GM21447 (cell line): ENCODE measurements around the gene CCDC66.
A peak's percentile ranks its signal among the peaks of the same experiment; 100 is the strongest.

Experiments used
- ATAC-seq: cut with Tn5 transposase; IDR thresholded peaks from one replicate; pipeline ENCODE4 v1.9.1; 2021; ENCODE audit not compliant: unreplicated experiment

CCDC66 gene

GRCh38 chr3:56621681-56622080 is 64.7 kb downstream of the CCDC66 start:
- ATAC-seq: no peak

GRCh38 chr3:56622381-56622780 is 65.4 kb downstream of the CCDC66 start:
- ATAC-seq: no peak

- no peak for ATAC-seq
Observed at GRCh38 chr3:56624725-56625124, 67.8 kb downstream of the CCDC66 start.

GRCh38 chr3:56629047-56629446 is 72.1 kb downstream of the CCDC66 start:
- peak; percentile 86 for ATAC-seq

- peak; percentile 21 for ATAC-seq
Observed at GRCh38 chr3:56629451-56629850, 72.5 kb downstream of the CCDC66 start.

GRCh38 chr3:56630966-56631365 is 74.0 kb downstream of the CCDC66 start:
- ATAC-seq: no peak

- no peak for ATAC-seq
Observed at GRCh38 chr3:56633181-56633580, 76.2 kb downstream of the CCDC66 start.

GRCh38 chr3:56633602-56634535 is 76.9 kb downstream of the CCDC66 start:
- no peak for ATAC-seq

GRCh38 chr3:56645407-56645806 is 88.4 kb downstream of the CCDC66 start:
- no peak for ATAC-seq

GRCh38 chr3:56654460-56654859 is 97.5 kb downstream of the CCDC66 start:
- ATAC-seq: no peak

GRCh38 chr3:56655709-56656108 is 98.7 kb downstream of the CCDC66 start:
- ATAC-seq: no peak

- ATAC-seq: no peak
Observed at GRCh38 chr3:56664823-56665222, 107.8 kb downstream of the CCDC66 start.

GRCh38 chr3:56667973-56668579 is 111.1 kb downstream of the CCDC66 start:
- no peak for ATAC-seq
